Measurements from ENCODE around the gene RPIA.

DNA sequence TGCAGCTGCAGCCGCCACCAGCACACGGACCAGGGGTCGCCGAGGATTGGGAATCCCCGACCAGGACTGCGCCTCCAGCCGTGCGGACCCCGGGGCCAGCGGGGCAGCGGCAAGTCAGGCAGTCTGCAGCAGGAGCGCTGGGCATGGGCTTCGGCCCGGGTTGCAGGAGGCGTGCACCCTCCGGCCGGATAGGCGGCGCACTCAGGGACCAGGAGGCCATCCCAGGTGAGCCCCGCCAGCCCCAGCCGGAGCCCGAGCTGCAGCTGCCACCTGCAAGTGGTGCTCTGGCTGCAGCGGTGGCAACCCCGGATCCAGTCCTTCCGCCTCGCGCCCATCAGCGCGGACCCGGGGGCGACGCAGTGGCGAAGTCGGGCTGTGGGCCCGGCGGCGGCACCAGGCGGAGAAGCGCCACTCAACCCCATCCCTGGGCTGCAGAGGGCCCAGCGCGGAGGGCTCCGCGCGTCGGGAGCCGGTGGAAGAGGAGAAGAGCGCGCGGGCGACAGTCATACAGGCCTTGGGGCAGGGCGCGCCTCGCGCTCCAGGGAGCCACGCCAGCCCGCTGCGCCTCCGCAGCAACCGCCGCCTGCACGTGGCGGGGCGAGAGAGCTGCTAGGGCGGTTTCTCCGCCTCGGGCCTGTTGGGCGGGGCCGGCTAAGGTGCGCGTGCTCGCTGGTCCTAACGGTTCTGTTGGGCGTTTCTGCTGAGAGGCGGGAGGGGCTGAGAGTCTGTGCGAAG lies 73.8 kb downstream of the RPIA start:
- TF ChIP-seq, protein P1, sequence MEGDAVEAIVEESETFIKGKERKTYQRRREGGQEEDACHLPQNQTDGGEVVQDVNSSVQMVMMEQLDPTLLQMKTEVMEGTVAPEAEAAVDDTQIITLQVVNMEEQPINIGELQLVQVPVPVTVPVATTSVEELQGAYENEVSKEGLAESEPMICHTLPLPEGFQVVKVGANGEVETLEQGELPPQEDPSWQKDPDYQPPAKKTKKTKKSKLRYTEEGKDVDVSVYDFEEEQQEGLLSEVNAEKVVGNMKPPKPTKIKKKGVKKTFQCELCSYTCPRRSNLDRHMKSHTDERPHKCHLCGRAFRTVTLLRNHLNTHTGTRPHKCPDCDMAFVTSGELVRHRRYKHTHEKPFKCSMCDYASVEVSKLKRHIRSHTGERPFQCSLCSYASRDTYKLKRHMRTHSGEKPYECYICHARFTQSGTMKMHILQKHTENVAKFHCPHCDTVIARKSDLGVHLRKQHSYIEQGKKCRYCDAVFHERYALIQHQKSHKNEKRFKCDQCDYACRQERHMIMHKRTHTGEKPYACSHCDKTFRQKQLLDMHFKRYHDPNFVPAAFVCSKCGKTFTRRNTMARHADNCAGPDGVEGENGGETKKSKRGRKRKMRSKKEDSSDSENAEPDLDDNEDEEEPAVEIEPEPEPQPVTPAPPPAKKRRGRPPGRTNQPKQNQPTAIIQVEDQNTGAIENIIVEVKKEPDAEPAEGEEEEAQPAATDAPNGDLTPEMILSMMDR (IDR thresholded peaks at IDR 0.05), result no peak
- TF ChIP-seq POLR2AphosphoS5 (IDR thresholded peaks at IDR 0.05), result no peak
- no peak for TF ChIP-seq POLR2A (IDR thresholded peaks at IDR 0.05)
